ENCODE data around the gene PAPPA2. TPM values are rescaled to one million over a fixed set of nuclear protein-coding genes. Genes with fewer than 3 reads are reported as not detected.
A peak's percentile ranks its signal among the peaks of the same experiment; 100 is the strongest.

Gene PAPPA2
- total and polyA plus RNA-seq, 12 donors: 0.03 to 0.87 (median 0.10) TPM; not detected in 1

DNA sequence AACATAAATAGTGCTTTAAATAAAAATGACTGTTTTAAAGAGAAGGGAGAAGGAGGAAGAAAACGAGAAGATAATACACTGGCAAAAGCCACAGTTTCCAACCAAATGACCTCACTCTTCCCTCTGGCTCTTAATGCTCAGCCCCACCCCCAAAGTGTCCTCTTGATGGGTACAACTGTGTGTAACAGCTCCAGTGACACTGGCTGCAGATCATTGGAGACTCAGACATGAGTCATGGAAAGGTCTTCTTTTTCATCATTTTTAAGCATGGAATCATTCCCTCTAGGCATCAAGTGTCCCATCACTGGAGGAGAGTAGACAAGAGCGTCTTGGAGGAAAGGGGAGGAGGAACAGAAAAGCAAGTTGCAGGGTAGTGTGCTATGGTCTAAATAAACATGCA is 333.0 kb downstream of the PAPPA2 start:
- H3K4me1 ChIP-seq (replicated peaks in 1 of 2): peaks cover 0 to 4% of the 10 kb centered on the region in 2 donors
- intact Hi-C loops (cut with DNase I): no loop called here
- H3K9me3 ChIP-seq (replicated peaks in 1 of 3): no peaks in the 10 kb centered on the region
- no peak overlapping the region for H3K4me3 ChIP-seq
- 28 to 59% (median 43%) methylated on average over 2 of the region's 2 CpGs for WGBS, 4 donors
- TF ChIP-seq, protein P1, sequence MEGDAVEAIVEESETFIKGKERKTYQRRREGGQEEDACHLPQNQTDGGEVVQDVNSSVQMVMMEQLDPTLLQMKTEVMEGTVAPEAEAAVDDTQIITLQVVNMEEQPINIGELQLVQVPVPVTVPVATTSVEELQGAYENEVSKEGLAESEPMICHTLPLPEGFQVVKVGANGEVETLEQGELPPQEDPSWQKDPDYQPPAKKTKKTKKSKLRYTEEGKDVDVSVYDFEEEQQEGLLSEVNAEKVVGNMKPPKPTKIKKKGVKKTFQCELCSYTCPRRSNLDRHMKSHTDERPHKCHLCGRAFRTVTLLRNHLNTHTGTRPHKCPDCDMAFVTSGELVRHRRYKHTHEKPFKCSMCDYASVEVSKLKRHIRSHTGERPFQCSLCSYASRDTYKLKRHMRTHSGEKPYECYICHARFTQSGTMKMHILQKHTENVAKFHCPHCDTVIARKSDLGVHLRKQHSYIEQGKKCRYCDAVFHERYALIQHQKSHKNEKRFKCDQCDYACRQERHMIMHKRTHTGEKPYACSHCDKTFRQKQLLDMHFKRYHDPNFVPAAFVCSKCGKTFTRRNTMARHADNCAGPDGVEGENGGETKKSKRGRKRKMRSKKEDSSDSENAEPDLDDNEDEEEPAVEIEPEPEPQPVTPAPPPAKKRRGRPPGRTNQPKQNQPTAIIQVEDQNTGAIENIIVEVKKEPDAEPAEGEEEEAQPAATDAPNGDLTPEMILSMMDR (IDR thresholded peaks at IDR 0.05): no peak
- no peak for TF ChIP-seq POLR2A (IDR thresholded peaks at IDR 0.05)
- H3K36me3 ChIP-seq (replicated peaks in 1 of 2): no peaks in the 10 kb centered on the region
- peak; percentile 13 to 52 (median 22) for DNase-seq
- no peak overlapping the region for H3K27ac ChIP-seq
- H3K27me3 ChIP-seq: no peaks in the 10 kb centered on the region

DNA sequence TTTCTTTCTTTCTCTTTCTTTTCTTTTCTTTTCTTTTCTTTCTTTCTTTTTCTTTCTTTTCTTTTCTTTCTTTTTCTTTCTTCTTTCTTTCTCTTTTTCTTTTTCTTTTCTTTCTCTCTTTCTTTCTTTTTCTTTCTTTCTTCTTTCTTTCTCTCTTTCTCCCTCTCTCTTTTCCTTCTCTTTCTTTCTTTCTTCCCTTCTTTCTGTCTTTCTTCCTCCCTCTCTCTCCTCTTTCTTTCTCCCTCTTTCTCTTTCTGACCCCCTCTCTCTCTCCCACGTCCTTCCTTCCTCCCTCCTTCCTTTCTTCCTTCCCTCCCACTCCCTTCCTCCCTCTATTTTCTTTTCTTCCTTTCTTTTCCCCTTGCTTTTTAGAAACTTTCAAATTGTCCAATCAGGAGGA is 333.6 kb downstream of the PAPPA2 start:
- Histone ChIP-seq H3K36me3 (replicated peaks in 1 of 2) (no peaks in the 10 kb centered on the region), H3K4me3 (no peak overlapping the region), H3K27me3 (no peaks in the 10 kb centered on the region), H3K27ac (no peak overlapping the region), H3K9me3 (replicated peaks in 1 of 3) (no peaks in the 10 kb centered on the region), H3K4me1 (replicated peaks in 1 of 2) (peaks cover 0 to 4% of the 10 kb centered on the region in 2 donors)
- intact Hi-C loops (cut with DNase I): no loop called here
- no peak for DNase-seq
- WGBS, 4 donors: 33 to 48% (median 41%) methylated on average over 1 of the region's 1 CpG
- TF ChIP-seq, protein P1 (IDR thresholded peaks at IDR 0.05): no peak
- no peak for TF ChIP-seq POLR2A (IDR thresholded peaks at IDR 0.05)

DNA sequence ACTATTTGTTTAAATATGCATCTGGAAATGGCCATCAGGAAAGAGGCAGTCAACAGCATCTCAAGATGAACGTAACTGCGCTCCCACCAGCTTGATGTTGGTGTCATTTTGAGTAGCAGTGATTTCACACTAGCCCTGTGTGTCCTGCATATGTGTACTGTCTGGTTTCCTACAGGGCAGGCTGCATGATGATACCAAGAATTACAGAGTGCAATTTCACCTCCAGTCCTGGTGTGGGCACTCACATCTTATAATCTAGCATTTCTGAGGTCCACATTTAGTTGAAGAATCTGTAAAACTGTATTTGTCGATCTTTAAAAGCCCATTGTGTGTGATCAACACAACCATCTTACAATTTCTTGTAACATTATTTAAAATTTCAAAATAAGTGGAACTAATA is 336.4 kb downstream of the PAPPA2 start:
- intact Hi-C loops (cut with DNase I): no loop called here
- no peaks in the 10 kb centered on the region for H3K27me3 ChIP-seq
- no peak overlapping the region for H3K4me3 ChIP-seq
- H3K36me3 ChIP-seq (replicated peaks in 1 of 2): no peaks in the 10 kb centered on the region
- 79 to 88% (median 87%) methylated on average over 3 of the region's 3 CpGs for WGBS, 4 donors
- no peak overlapping the region for H3K27ac ChIP-seq
- H3K4me1 ChIP-seq (replicated peaks in 1 of 2): peaks cover 0 to 4% of the 10 kb centered on the region in 2 donors
- TF ChIP-seq, protein P1 (IDR thresholded peaks at IDR 0.05): no peak
- no peak for TF ChIP-seq POLR2A (IDR thresholded peaks at IDR 0.05)
- H3K9me3 ChIP-seq (replicated peaks in 1 of 3): no peaks in the 10 kb centered on the region
- DNase-seq: no peak

DNA sequence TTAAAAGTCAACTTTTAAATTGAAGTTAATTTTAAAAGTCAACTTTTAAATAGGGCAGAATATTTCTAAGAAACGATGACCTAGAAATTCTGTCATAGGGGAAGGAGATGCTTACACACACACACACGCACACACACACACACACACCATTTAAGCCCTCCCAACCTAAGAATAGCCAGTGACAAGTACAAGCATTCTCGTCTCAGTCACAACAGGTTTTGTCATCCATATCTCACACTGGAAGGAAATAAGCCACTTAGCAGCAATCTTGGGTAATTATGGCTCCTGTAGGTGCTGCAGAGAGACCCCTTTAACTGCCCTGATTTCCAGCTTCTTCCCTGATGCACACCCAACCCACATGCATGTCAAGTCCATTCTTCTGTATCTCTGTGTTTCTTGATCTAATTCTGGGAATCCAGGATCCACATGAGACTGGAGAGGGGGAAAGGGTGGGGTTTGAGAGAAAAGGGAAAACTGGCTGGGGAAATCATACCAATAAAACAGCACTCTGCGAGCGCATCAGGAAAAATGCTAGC is 338.1 kb downstream of the PAPPA2 start:
- TF ChIP-seq, protein P1 (IDR thresholded peaks at IDR 0.05): no peak
- TF ChIP-seq POLR2A (IDR thresholded peaks at IDR 0.05): no peak
- intact Hi-C loops (cut with DNase I): no loop called here
- peaks cover 0 to 2% of the 10 kb centered on the region in 2 donors for H3K4me1 ChIP-seq (replicated peaks in 1 of 2)
- H3K36me3 ChIP-seq (replicated peaks in 1 of 2): no peaks in the 10 kb centered on the region
- H3K27ac ChIP-seq: no peak overlapping the region
- DNase-seq: no peak
- no peaks in the 10 kb centered on the region for H3K27me3 ChIP-seq
- H3K9me3 ChIP-seq (replicated peaks in 1 of 3): no peaks in the 10 kb centered on the region
- H3K4me3 ChIP-seq: no peak overlapping the region
- WGBS, 4 donors: 61 to 73% (median 69%) methylated on average over 5 of the region's 5 CpGs
